Measurements from ENCODE around the gene KCNK5. TPM values are rescaled to one million over a fixed set of nuclear protein-coding genes. Genes with fewer than 3 reads are reported as not detected.
A peak's percentile ranks its signal among the peaks of the same experiment; 100 is the strongest.

KCNK5 gene
- total RNA-seq, 6 donors from 2014 or later = 8.9 to 34.6 (median 17.3) TPM

- Histone ChIP-seq H3K4me1 (peaks cover 53 to 95% (median 69%) of the 10 kb centered on the region in 4 donors), H3K27me3 (no peaks in the 10 kb centered on the region), H3K4me3 (no peak overlapping the region), H3K9me3 (no peaks in the 10 kb centered on the region), H3K27ac (peak overlapping the region; percentile 2 to 73 (median 54)), H3K36me3 (no peaks in the 10 kb centered on the region)
- TF ChIP-seq EP300 (IDR thresholded peaks at IDR 0.05) (no peak), POLR2A (IDR thresholded peaks at IDR 0.05) (no peak), CTCF (IDR thresholded peaks at IDR 0.05) (no peak), POLR2AphosphoS5 (IDR thresholded peaks at IDR 0.05) (no peak)
- DNase-seq = no peak
- ATAC-seq (ENCODE audit: low FRiP score in 2 of 2) = no peak
- 82 to 89% methylated on average over 5 of the region's 5 CpGs for WGBS, 2 donors
These were observed 6.2 kb downstream of the KCNK5 start for GRCh38 chr6:39223061-39223460.

- Histone ChIP-seq H3K27me3 (no peaks in the 10 kb centered on the region), H3K9me3 (no peaks in the 10 kb centered on the region), H3K36me3 (no peaks in the 10 kb centered on the region), H3K4me1 (peaks cover 51 to 95% (median 77%) of the 10 kb centered on the region in 4 donors), H3K27ac (peak overlapping the region in 3 of 4 donors; percentile 47 to 60 (median 54)), H3K4me3 (no peak overlapping the region)
- ATAC-seq (ENCODE audit: low FRiP score in 2 of 2) = no peak
- TF ChIP-seq EP300 (IDR thresholded peaks at IDR 0.05) (no peak), CTCF (IDR thresholded peaks at IDR 0.05) (no peak), POLR2A (IDR thresholded peaks at IDR 0.05) (no peak), POLR2AphosphoS5 (IDR thresholded peaks at IDR 0.05) (no peak)
- 58 to 64% methylated on average over 6 to 7 of the region's 7 CpGs for WGBS, 2 donors
- no peak for DNase-seq
These were observed 7.3 kb downstream of the KCNK5 start for GRCh38 chr6:39221779-39222641.

GRCh38 chr6:39221115-39221514 is 8.2 kb downstream of the KCNK5 start:
- Histone ChIP-seq H3K4me3 (no peak overlapping the region), H3K27me3 (no peaks in the 10 kb centered on the region), H3K27ac (peak overlapping the region in 3 of 4 donors; percentile 47 to 60 (median 54)), H3K9me3 (no peaks in the 10 kb centered on the region), H3K36me3 (no peaks in the 10 kb centered on the region), H3K4me1 (peaks cover 55 to 91% (median 73%) of the 10 kb centered on the region in 4 donors)
- TF ChIP-seq POLR2AphosphoS5 (IDR thresholded peaks at IDR 0.05) = no peak
- TF ChIP-seq POLR2A (IDR thresholded peaks at IDR 0.05) = no peak
- no peak for TF ChIP-seq CTCF (IDR thresholded peaks at IDR 0.05)
- no peak for TF ChIP-seq EP300 (IDR thresholded peaks at IDR 0.05)
- ATAC-seq (ENCODE audit: low FRiP score in 2 of 2) (no peak), DNase-seq (no peak)
- 80 to 90% methylated on average over 1 to 3 of the region's 3 CpGs for WGBS, 2 donors

GRCh38 chr6:39218868-39219567 is 10.3 kb downstream of the KCNK5 start:
- peaks cover 47 to 94% (median 71%) of the 10 kb centered on the region in 4 donors for H3K4me1 ChIP-seq
- H3K4me3 ChIP-seq = no peak overlapping the region
- no peak for ATAC-seq (ENCODE audit: low FRiP score in 2 of 2)
- TF ChIP-seq CTCF (IDR thresholded peaks at IDR 0.05) (peak in 1 of 6 experiments; percentile 15), EP300 (IDR thresholded peaks at IDR 0.05) (no peak)
- whole genome bisulfite sequencing, 2 donors = 14 to 29% methylated on average over 5 of the region's 5 CpGs
- peak overlapping the region in 3 of 4 donors; percentile 6 to 48 (median 16) for H3K27ac ChIP-seq
- no peaks in the 10 kb centered on the region for H3K27me3 ChIP-seq
- H3K9me3 ChIP-seq = no peaks in the 10 kb centered on the region
- peak in 1 of 2 donors; percentile 32 for DNase-seq
- H3K36me3 ChIP-seq = no peaks in the 10 kb centered on the region

Data from upper lobe of left lung (tissue), 6 donors.